HepG2 (cell line): ENCODE data around the gene DLG4. TPM values are rescaled to one million over a fixed set of nuclear protein-coding genes. Genes with fewer than 3 reads are reported as not detected.

Experiments
- EEA1 ChIP-seq: sonication (generic); formaldehyde crosslinking; IDR thresholded peaks from 2 replicates; pipeline ENCODE4 v1.5.1; 2020; ENCODE audit warnings: mild to moderate bottlenecking, missing genetic modification reagents, borderline replicate concordance
- HDAC1 ChIP-seq: sonication (generic); formaldehyde crosslinking; IDR thresholded peaks from 2 replicates; pipeline ENCODE4 v1.5.1; 2020; ENCODE audit warnings: mild to moderate bottlenecking, missing genetic modification reagents
- KDM2A ChIP-seq: sonication (generic); formaldehyde crosslinking; IDR thresholded peaks from 2 replicates; pipeline ENCODE4 v1.4.0; 2020; ENCODE audit warnings: low read depth, missing genetic modification reagents, borderline replicate concordance
- MAX ChIP-seq: IDR thresholded peaks from 2 replicates; pipeline ENCODE4 v1.6.1; 2012; ENCODE audit warnings: inconsistent platforms
- MEF2D ChIP-seq: sonication (generic); formaldehyde crosslinking; IDR thresholded peaks from 2 replicates; pipeline ENCODE4 v1.5.1; 2020; ENCODE audit warnings: mild to moderate bottlenecking, missing genetic modification reagents
- MXI1 ChIP-seq: IDR thresholded peaks from 3 replicates; pipeline ENCODE4 v1.6.1; 2012; ENCODE audit warnings: low read depth, low read length, inconsistent platforms, borderline replicate concordance
- RXRB ChIP-seq: IDR thresholded peaks from 2 replicates; pipeline ENCODE4 v1.6.1; 2016; ENCODE audit warnings: borderline replicate concordance, missing genetic modification reagents, missing compliant biosample characterization
- SMC3 ChIP-seq: IDR thresholded peaks from 2 replicates; pipeline ENCODE4 v1.6.1; 2011; ENCODE audit warnings: low read length, improper control_type of control experiment
- SOX13 ChIP-seq, 3 experiments: fragments of 450-650 bp in 1 of 3; sonication (generic) in 1 of 3; formaldehyde crosslinking in 1 of 3; IDR thresholded peaks in 2 of 3; conservative IDR thresholded peaks in 1 of 3; 2 replicates each; pipeline versions ENCODE4 v1.5.0 to v1.6.1; 2016 to 2020; ENCODE audit warnings: antibody characterized with exemption in 1 of 3, mild to moderate bottlenecking in 1 of 3, missing compliant biosample characterization in 1 of 3, missing genetic modification reagents in 1 of 3, moderate library complexity in 1 of 3
- SRSF1 ChIP-seq: fragments of 200-400 bp; formaldehyde crosslinking; optimal IDR thresholded peaks from 2 replicates; pipeline ENCODE3; 2017; ENCODE audit warnings: mild to moderate bottlenecking, low read depth, low read length, moderate library complexity
- TOPORS ChIP-seq: sonication (generic); formaldehyde crosslinking; IDR thresholded peaks from 2 replicates; pipeline ENCODE4 v1.8.0; 2023; ENCODE audit warnings: mild to moderate bottlenecking, missing genetic modification reagents
- TRIM24 ChIP-seq: sonication (generic); formaldehyde crosslinking; IDR thresholded peaks from 2 replicates; pipeline ENCODE4 v1.8.0; 2022; ENCODE audit warnings: mild to moderate bottlenecking, missing genetic modification reagents
- ZBTB3 ChIP-seq: sonication (generic); formaldehyde crosslinking; IDR thresholded peaks from 2 replicates; pipeline ENCODE4 v1.4.0; 2020; ENCODE audit warnings: low read depth, mild to moderate bottlenecking, moderate library complexity, missing genetic modification reagents, borderline replicate concordance
- ZNF136 ChIP-seq: sonication (generic); formaldehyde crosslinking; IDR thresholded peaks from 2 replicates; pipeline ENCODE4 v1.8.1; 2022; ENCODE audit warnings: low read depth, mild to moderate bottlenecking, moderate library complexity, missing genetic modification reagents
- ZNF326 ChIP-seq: sonication (generic); formaldehyde crosslinking; IDR thresholded peaks from 2 replicates; pipeline ENCODE4 v1.4.0; 2020; ENCODE audit warnings: missing genetic modification reagents, borderline replicate concordance
- ZNF335 ChIP-seq: sonication (generic); formaldehyde crosslinking; IDR thresholded peaks from 2 replicates; pipeline ENCODE4 v1.4.0; 2020; ENCODE audit warnings: missing genetic modification reagents
- ZNF44 ChIP-seq: sonication (generic); formaldehyde crosslinking; IDR thresholded peaks from 2 replicates; pipeline ENCODE4 v1.5.1; 2020; ENCODE audit warnings: mild to moderate bottlenecking, missing genetic modification reagents
- ZNF546 ChIP-seq: sonication (generic); formaldehyde crosslinking; conservative IDR thresholded peaks from 2 replicates; pipeline ENCODE4 v1.8.1; 2023; ENCODE audit warnings: mild to moderate bottlenecking, missing genetic modification reagents
- ZNF577 ChIP-seq: sonication (generic); formaldehyde crosslinking; IDR thresholded peaks from 2 replicates; pipeline ENCODE4 v1.4.0; 2020; ENCODE audit warnings: mild to moderate bottlenecking, low read depth, missing genetic modification reagents, borderline replicate concordance
- ZNF598 ChIP-seq: sonication (generic); formaldehyde crosslinking; IDR thresholded peaks from 2 replicates; pipeline ENCODE4 v1.5.1; 2020; ENCODE audit warnings: mild to moderate bottlenecking, missing genetic modification reagents, borderline replicate concordance
- ZNF768 ChIP-seq: sonication (generic); formaldehyde crosslinking; IDR thresholded peaks from 2 replicates; pipeline ENCODE4 v1.4.0; 2020; ENCODE audit warnings: missing genetic modification reagents
- polyA plus RNA-seq, 8 experiments: library from polyadenylated mRNA; depleted of rRNA in 3 of 8; stranded (reverse) in 7 of 8; unstranded in 1 of 8; fragments of >200 nt; fragmentation: Illumina TruSeq in 4 of 8; extraction: Trizol in 4 of 8; gene quantifications; 2 replicates each; pipeline versions ENCODE4 v1.2.1 to v1.2.3, GENCODE V29; 2011 to 2016; ENCODE audit warnings: low read depth in 4 of 8, missing spikeins in 1 of 8, mixed read lengths in 1 of 8; ENCODE audit not compliant: insufficient read depth in 1 of 8
- total RNA-seq, 5 experiments: library from RNA; depleted of rRNA; stranded (reverse); fragments of >200 nt; fragmentation: Illumina TruSeq; extraction: Trizol; gene quantifications; 2 replicates each; pipeline ENCODE4 v1.2.3, GENCODE V29; 2016; ENCODE audit warnings: low read depth in 1 of 5
- TF ChIP-seq, protein P1 (sequence below), 2 experiments: fragments of 450-650 bp in 1 of 2; sonication (generic) in 1 of 2; formaldehyde crosslinking; IDR thresholded peaks; 2 replicates each; pipeline versions ENCODE4 v1.5.0 to v1.8.0; 2020 to 2022; ENCODE audit warnings: mild to moderate bottlenecking in 1 of 2, missing genetic modification reagents in 1 of 2
- TF ChIP-seq, protein P2 (sequence below): sonication (generic); formaldehyde crosslinking; IDR thresholded peaks from 2 replicates; pipeline ENCODE4 v1.4.0; 2020; ENCODE audit warnings: mild to moderate bottlenecking, missing genetic modification reagents
- TF ChIP-seq, protein P3 (sequence below): IDR thresholded peaks from 2 replicates; pipeline ENCODE4 v1.6.1; 2016; ENCODE audit warnings: missing biosample characterization, missing genetic modification reagents, low read depth

DLG4 gene
- total and polyA plus RNA-seq, 2 of the 13 experiments (the other 11 are each of a cell fraction or from before 2014, with no cell fraction given) = 0.71 to 4.3 TPM

- TF ChIP-seq ZNF44 (CRISPR knock-in tag) = peak; percentile 56; the same call in 1 of the 2 replicates
- TF ChIP-seq KDM2A = peak; percentile 90
- TF ChIP-seq MEF2D (CRISPR knock-in tag) = peak; percentile 14; the same call in 1 of the 2 replicates
- TF ChIP-seq MXI1 = peak; percentile 89; the same call in 2 of the 3 replicates
- peak; percentile 92; the same call in 1 of the 2 replicates for TF ChIP-seq ZNF598 (CRISPR knock-in tag)
- TF ChIP-seq TRIM24 = no peak
- peak; percentile 41; the same call in 1 of the 2 replicates for TF ChIP-seq MAX
- TF ChIP-seq, protein P1, sequence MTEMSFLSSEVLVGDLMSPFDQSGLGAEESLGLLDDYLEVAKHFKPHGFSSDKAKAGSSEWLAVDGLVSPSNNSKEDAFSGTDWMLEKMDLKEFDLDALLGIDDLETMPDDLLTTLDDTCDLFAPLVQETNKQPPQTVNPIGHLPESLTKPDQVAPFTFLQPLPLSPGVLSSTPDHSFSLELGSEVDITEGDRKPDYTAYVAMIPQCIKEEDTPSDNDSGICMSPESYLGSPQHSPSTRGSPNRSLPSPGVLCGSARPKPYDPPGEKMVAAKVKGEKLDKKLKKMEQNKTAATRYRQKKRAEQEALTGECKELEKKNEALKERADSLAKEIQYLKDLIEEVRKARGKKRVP (CRISPR knock-in tag; IDR thresholded peaks at IDR 0.05) = peak in 1 of 2 experiments; percentile 73; a peak in 2 of 4 replicates
- peak; percentile 99 for TF ChIP-seq RXRB (CRISPR knock-in tag)
- TF ChIP-seq ZNF335 (CRISPR knock-in tag) = peak; percentile 68; the same call in 1 of the 2 replicates
- TF ChIP-seq ZNF546 (CRISPR knock-in tag) = 0 out of 2 replicates have a peak, but pooled peaks have one; percentile 46
- peak; percentile 26; the same call in 1 of the 2 replicates for TF ChIP-seq SOX13 (IDR thresholded peaks at IDR 0.05)
- peak in 1 of 2 experiments; percentile 5; a peak in 1 of 4 replicates for TF ChIP-seq SOX13 (CRISPR knock-in tag; conservative IDR thresholded peaks at IDR 0.05 in 1 of 2, IDR thresholded peaks at IDR 0.05 in 1 of 2)
- TF ChIP-seq ZNF577 (CRISPR knock-in tag) = no peak
- TF ChIP-seq ZNF136 (CRISPR knock-in tag) = 0 out of 2 replicates have a peak, but pooled peaks have one; percentile 72
- TF ChIP-seq ZBTB3 (CRISPR knock-in tag) = no peak
- TF ChIP-seq, protein P2, sequence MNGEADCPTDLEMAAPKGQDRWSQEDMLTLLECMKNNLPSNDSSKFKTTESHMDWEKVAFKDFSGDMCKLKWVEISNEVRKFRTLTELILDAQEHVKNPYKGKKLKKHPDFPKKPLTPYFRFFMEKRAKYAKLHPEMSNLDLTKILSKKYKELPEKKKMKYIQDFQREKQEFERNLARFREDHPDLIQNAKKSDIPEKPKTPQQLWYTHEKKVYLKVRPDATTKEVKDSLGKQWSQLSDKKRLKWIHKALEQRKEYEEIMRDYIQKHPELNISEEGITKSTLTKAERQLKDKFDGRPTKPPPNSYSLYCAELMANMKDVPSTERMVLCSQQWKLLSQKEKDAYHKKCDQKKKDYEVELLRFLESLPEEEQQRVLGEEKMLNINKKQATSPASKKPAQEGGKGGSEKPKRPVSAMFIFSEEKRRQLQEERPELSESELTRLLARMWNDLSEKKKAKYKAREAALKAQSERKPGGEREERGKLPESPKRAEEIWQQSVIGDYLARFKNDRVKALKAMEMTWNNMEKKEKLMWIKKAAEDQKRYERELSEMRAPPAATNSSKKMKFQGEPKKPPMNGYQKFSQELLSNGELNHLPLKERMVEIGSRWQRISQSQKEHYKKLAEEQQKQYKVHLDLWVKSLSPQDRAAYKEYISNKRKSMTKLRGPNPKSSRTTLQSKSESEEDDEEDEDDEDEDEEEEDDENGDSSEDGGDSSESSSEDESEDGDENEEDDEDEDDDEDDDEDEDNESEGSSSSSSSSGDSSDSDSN (CRISPR knock-in tag) = peak; percentile 65
- 0 out of 2 replicates have a peak, but pooled peaks have one; percentile 17 for TF ChIP-seq ZNF326 (CRISPR knock-in tag)
- TF ChIP-seq, protein P3, sequence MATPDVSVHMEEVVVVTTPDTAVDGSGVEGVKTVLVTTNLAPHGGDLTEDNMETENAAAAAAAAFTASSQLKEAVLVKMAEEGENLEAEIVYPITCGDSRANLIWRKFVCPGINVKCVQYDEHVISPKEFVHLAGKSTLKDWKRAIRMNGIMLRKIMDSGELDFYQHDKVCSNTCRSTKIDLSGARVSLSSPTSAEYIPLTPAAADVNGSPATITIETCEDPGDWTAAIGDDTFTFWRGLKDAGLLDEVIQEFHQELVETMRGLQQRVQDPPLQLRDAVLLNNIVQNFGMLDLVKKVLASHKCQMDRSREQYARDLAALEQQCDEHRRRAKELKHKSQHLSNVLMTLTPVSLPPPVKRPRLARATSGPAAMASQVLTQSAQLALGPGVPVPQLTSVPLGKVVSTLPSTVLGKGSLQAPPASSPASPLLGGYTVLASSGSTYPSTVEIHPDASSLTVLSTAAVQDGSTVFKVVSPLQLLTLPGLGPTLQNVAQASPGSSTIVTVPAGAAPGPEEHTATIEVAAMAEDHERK (CRISPR knock-in tag) = peak; percentile 83
- no peak for TF ChIP-seq SMC3
- peak; percentile 52 for TF ChIP-seq HDAC1 (CRISPR knock-in tag)
- peak; percentile 66; the same call in 1 of the 2 replicates for TF ChIP-seq ZNF768 (CRISPR knock-in tag)
- no peak for TF ChIP-seq SRSF1
- TF ChIP-seq EEA1 (CRISPR knock-in tag) = peak; percentile 50; the same call in 1 of the 2 replicates
- no peak; the same call in 1 of the 2 replicates for TF ChIP-seq TOPORS (CRISPR knock-in tag)
Measured at GRCh38 chr17:7219812-7220592, at the start of gene DLG4, which contains the start of gene ACADVL (continued).
